Measurements from ENCODE around the gene HEATR1. TPM values are rescaled to one million over a fixed set of nuclear protein-coding genes. Genes with fewer than 3 reads are reported as not detected.

The HEATR1 gene
- total RNA-seq, 1 experiment from 2014 or later = 68.3 TPM

DNA sequence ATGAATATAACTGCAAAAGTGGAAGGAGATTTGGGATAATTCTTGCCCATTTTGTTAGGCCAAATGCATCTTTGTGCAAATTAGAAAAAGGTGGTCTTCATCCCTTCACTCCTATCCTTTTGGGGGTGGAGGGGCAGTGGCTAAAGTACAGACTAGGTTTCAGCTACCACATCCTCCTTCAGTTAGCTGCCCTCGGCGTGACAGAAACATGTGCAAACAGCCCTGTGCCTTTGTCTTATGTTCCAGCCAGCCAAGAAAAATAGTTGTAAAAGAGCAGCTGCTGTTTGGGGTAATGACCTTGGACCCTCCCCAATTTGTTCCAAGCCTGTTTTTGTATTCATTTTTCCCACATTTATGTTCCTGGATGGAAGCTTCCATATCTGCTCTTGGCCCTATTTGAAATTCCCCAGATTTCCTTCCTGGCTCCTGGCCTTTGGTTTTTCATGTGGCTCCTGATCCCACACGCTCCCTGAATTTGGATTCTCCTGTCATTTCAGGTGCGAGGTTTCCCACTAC, 88.8 kb downstream of the HEATR1 start:
- Histone ChIP-seq H3K36me3 (ENCODE audit: control insufficient read depth in 1 of 2, insufficient read depth in 2 of 2, low read length in 2 of 2) (no peaks in the 10 kb centered on the region), H4K20me1 (ENCODE audit: insufficient read depth) (no peaks in the 10 kb centered on the region), H2AFZ (ENCODE audit: low read depth, low read length, poor library complexity, severe bottlenecking) (no peak overlapping the region), H3K27me3 (ENCODE audit: insufficient read depth, low read length) (no peaks in the 10 kb centered on the region), H3K4me1 (ENCODE audit: control insufficient read depth in 1 of 2, insufficient read depth in 2 of 2, low read length in 2 of 2) (no peaks in the 10 kb centered on the region), H3K9me3 (ENCODE audit: control insufficient read depth in 1 of 2, insufficient read depth in 1 of 2, low read depth in 1 of 2, low read length in 2 of 2) (no peaks in the 10 kb centered on the region), H3K9ac (ENCODE audit: low read length) (no peak overlapping the region), H3K27ac (ENCODE audit: low read depth, low read length) (no peak overlapping the region), H3K4me2 (ENCODE audit: low read length) (no peak overlapping the region), H3K9me2 (ENCODE audit: insufficient read depth) (no peaks in the 10 kb centered on the region), H3K79me2 (ENCODE audit: insufficient read depth, low read length) (no peaks in the 10 kb centered on the region), H3K4me3 (replicated peaks in 1 of 2; ENCODE audit: low read depth in 1 of 2, low read length in 2 of 2) (no peak overlapping the region)
- RAD21 ChIA-PET (ENCODE audit: low non-redundant PET in 1 of 2, low total read pairs in 2 of 2, uncharacterized antibody in 2 of 2, unreplicated experiment in 2 of 2) = no interaction called here
- POLR2A ChIA-PET = no interaction called here
- CTCF ChIA-PET = no interaction called here
- TF ChIP-seq ZNF274 (IDR thresholded peaks at IDR 0.05; ENCODE audit: low read depth, low read length) (no peak), TCF7L2 (IDR thresholded peaks at IDR 0.05; ENCODE audit: borderline replicate concordance, extremely low read depth, insufficient read depth, insufficient read length) (no peak), EZH2phosphoT487 (IDR thresholded peaks at IDR 0.05; ENCODE audit: borderline replicate concordance) (no peak), FOSL1 (IDR thresholded peaks at IDR 0.05; ENCODE audit: low read depth) (no peak), RAD21 (IDR thresholded peaks at IDR 0.05; ENCODE audit: low read depth) (no peak), SRF (IDR thresholded peaks at IDR 0.05; ENCODE audit: low read depth) (no peak), CBX3 (IDR thresholded peaks at IDR 0.05; ENCODE audit: low read depth) (no peak), SIN3A (IDR thresholded peaks at IDR 0.05; ENCODE audit: low read depth) (no peak), CEBPB (IDR thresholded peaks at IDR 0.05; ENCODE audit: low read depth) (no peak), REST (IDR thresholded peaks at IDR 0.05; ENCODE audit: low read depth) (no peak), JUND (IDR thresholded peaks at IDR 0.05) (no peak), EZH2 (IDR thresholded peaks at IDR 0.05) (no peak)
- TF ChIP-seq, protein P1, sequence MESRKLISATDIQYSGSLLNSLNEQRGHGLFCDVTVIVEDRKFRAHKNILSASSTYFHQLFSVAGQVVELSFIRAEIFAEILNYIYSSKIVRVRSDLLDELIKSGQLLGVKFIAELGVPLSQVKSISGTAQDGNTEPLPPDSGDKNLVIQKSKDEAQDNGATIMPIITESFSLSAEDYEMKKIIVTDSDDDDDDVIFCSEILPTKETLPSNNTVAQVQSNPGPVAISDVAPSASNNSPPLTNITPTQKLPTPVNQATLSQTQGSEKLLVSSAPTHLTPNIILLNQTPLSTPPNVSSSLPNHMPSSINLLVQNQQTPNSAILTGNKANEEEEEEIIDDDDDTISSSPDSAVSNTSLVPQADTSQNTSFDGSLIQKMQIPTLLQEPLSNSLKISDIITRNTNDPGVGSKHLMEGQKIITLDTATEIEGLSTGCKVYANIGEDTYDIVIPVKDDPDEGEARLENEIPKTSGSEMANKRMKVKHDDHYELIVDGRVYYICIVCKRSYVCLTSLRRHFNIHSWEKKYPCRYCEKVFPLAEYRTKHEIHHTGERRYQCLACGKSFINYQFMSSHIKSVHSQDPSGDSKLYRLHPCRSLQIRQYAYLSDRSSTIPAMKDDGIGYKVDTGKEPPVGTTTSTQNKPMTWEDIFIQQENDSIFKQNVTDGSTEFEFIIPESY (IDR thresholded peaks at IDR 0.05; ENCODE audit: extremely low read depth, insufficient replicate concordance, low read length) = no peak
- BruUV-seq (replicated peaks) = no TSS peak
- intact Hi-C loops (cut with micrococcal nuclease) = no loop called here
- no peak for ATAC-seq
- no peak for DNase-seq (ENCODE audit: low read depth, low spot score)

Data from HCT116 (cell line).